ENCODE measurements around the gene FMNL2.

DNA sequence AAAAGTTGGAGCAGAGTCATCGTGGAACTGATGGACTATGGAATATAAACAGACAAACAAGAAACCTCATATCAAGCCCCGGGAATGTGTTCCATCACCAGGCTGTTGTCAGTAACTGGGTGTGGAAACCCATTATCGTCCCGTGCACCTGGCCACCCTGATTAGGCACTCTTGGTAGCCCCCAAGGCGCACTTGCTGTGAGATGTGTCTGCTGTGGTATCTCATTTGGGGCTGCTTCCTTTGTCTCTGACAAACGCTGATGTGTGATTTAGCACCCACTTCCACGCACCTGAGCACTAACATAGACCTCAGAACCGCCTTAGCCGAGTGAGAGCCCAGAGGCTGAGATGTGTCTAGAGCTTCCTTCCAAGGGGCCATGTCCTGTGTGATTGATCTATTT, 286.0 kb downstream of the FMNL2 start:
- TF ChIP-seq, protein P1, sequence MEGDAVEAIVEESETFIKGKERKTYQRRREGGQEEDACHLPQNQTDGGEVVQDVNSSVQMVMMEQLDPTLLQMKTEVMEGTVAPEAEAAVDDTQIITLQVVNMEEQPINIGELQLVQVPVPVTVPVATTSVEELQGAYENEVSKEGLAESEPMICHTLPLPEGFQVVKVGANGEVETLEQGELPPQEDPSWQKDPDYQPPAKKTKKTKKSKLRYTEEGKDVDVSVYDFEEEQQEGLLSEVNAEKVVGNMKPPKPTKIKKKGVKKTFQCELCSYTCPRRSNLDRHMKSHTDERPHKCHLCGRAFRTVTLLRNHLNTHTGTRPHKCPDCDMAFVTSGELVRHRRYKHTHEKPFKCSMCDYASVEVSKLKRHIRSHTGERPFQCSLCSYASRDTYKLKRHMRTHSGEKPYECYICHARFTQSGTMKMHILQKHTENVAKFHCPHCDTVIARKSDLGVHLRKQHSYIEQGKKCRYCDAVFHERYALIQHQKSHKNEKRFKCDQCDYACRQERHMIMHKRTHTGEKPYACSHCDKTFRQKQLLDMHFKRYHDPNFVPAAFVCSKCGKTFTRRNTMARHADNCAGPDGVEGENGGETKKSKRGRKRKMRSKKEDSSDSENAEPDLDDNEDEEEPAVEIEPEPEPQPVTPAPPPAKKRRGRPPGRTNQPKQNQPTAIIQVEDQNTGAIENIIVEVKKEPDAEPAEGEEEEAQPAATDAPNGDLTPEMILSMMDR (conservative IDR thresholded peaks at IDR 0.05): no peak
- TF ChIP-seq EZH2 (IDR thresholded peaks at IDR 0.05; ENCODE audit: low read depth): no peak

All from PC-9 (cell line).